ENCODE data around the gene SLC10A7. TPM values are rescaled to one million over a fixed set of nuclear protein-coding genes. Genes with fewer than 3 reads are reported as not detected.

SLC10A7 gene
- total and polyA plus RNA-seq, 9 donors = 4.0 to 12.4 (median 9.7) TPM

- Histone ChIP-seq H3K27ac (no peak overlapping the region), H3K27me3 (no peaks in the 10 kb centered on the region), H3K9me3 (no peaks in the 10 kb centered on the region), H3K36me3 (no peaks in the 10 kb centered on the region), H3K4me3 (no peak overlapping the region), H3K4me1 (ENCODE audit: insufficient read depth) (no peaks in the 10 kb centered on the region)
- TF ChIP-seq EP300 (IDR thresholded peaks at IDR 0.05) (no peak), CTCF (IDR thresholded peaks at IDR 0.05) (no peak), POLR2A (IDR thresholded peaks at IDR 0.05) (no peak)
- no peak for DNase-seq
- intact Hi-C loops (cut with DNase I) = no loop called here
- WGBS, 3 donors = 97% methylated on average over 37 of the region's 37 CpGs
These were observed 76.3 kb downstream of the SLC10A7 start for GRCh38 chr4:146445198-146446150.

GRCh38 chr4:146443525-146443924 lies 78.2 kb downstream of the SLC10A7 start:
- intact Hi-C loops (cut with DNase I) = no loop called here
- H3K27ac ChIP-seq = no peak overlapping the region
- no peak for TF ChIP-seq POLR2A (IDR thresholded peaks at IDR 0.05)
- TF ChIP-seq CTCF (IDR thresholded peaks at IDR 0.05) = no peak
- TF ChIP-seq EP300 (IDR thresholded peaks at IDR 0.05) = no peak
- 80 to 87% (median 84%) methylated on average over 2 of the region's 2 CpGs for WGBS, 3 donors
- H3K4me1 ChIP-seq (ENCODE audit: insufficient read depth) = no peaks in the 10 kb centered on the region
- H3K9me3 ChIP-seq = no peaks in the 10 kb centered on the region
- DNase-seq = no peak
- no peak overlapping the region for H3K4me3 ChIP-seq
- no peaks in the 10 kb centered on the region for H3K27me3 ChIP-seq
- no peaks in the 10 kb centered on the region for H3K36me3 ChIP-seq

- intact Hi-C loops (cut with DNase I) = no loop called here
- Histone ChIP-seq H3K27me3 (no peaks in the 10 kb centered on the region), H3K9me3 (no peaks in the 10 kb centered on the region), H3K36me3 (no peaks in the 10 kb centered on the region), H3K27ac (no peak overlapping the region), H3K4me3 (no peak overlapping the region), H3K4me1 (ENCODE audit: insufficient read depth) (no peaks in the 10 kb centered on the region)
- DNase-seq = no peak
- WGBS, 3 donors = 56 to 80% (median 57%) methylated on average over 1 of the region's 1 CpG
- TF ChIP-seq POLR2A (IDR thresholded peaks at IDR 0.05) = no peak
- TF ChIP-seq CTCF (IDR thresholded peaks at IDR 0.05) = no peak
- TF ChIP-seq EP300 (IDR thresholded peaks at IDR 0.05) = no peak
These were observed 78.9 kb downstream of the SLC10A7 start for GRCh38 chr4:146442801-146443200.

- no peaks in the 10 kb centered on the region for H3K27me3 ChIP-seq
- TF ChIP-seq CTCF (IDR thresholded peaks at IDR 0.05) (no peak), POLR2A (IDR thresholded peaks at IDR 0.05) (no peak), EP300 (IDR thresholded peaks at IDR 0.05) (no peak)
- no peaks in the 10 kb centered on the region for H3K36me3 ChIP-seq
- 85 to 91% (median 86%) methylated on average over 4 of the region's 4 CpGs for WGBS, 3 donors
- no peaks in the 10 kb centered on the region for H3K9me3 ChIP-seq
- DNase-seq = no peak
- intact Hi-C loops (cut with DNase I) = no loop called here
- no peak overlapping the region for H3K27ac ChIP-seq
- no peak overlapping the region for H3K4me3 ChIP-seq
- H3K4me1 ChIP-seq (ENCODE audit: insufficient read depth) = no peaks in the 10 kb centered on the region
These were observed 81.7 kb downstream of the SLC10A7 start for GRCh38 chr4:146439999-146440398.

Measured in ovary (tissue), 9 donors.